GM19351 (cell line): ENCODE measurements around the gene RPN2.

Experiments
- ATAC-seq: cut with Tn5 transposase; IDR thresholded peaks from one replicate; pipeline ENCODE4 v1.9.1; 2021; ENCODE audit warnings: mild to moderate bottlenecking, moderate library complexity; ENCODE audit not compliant: unreplicated experiment

Gene RPN2

DNA sequence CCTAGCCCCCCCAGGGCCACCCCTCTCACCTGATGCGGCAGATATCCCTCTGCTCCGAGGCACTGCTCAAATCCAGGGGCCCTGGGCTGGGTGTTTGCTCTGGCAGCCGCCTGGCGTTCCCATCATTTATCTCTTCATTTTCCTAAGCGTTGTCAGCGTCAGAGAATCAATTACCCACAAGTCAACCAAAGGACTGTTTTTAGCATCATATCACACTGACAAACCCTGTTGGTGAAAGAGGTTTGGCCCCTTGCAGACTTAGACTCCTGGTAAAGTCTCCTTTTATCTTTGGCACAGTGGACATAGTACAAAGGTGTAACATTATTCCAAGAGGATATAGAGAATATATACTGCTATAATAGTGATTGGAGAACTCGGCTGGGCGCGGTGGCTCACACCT is 82.6 kb downstream of the RPN2 start, which contains the start of gene GHRH:
GHRH (minus strand) TSS at position 101 of the 400 bp plus-strand sequence. CDS start 4,925 bp downstream, outside the sequence.
- no peak for ATAC-seq

DNA sequence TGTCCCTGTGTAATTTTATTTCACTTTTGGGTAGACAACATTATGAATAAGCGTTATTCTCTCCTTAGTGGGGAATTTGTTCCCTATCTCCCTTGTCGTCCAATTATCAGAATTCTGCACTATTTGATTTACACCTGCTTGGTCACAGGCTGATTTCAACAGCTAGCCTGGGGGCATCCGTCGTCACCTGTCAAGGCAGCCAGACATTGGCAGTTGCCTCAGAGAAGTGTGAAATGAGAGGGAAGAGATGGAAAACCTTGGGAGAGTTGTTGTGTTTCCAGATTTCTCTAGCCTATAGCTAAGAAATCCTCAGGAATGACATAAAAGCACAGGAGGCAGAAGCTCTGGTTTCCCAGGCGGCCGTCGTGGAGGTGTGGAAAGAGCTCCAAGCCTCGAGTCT is 83.4 kb downstream of the RPN2 start:
- ATAC-seq: no peak

DNA sequence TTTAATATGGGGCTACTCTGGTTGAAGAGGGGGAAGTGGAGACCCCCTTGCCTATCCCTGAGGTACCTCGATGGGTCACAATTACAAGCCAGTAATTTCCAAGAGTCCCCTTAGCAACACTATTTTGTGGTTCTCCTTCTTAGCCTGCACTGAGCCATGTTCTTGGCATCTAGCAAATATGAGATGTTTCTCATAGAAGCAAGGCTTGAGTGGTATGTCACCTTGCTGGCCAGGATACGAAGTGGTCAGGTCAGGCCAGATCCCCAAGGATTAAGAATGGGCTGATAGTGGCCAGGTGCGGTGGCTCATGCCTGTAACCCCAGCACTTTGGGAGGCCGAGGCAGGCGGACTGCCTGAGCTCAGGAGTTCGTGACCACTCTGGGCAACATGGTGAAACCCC is 84.6 kb downstream of the RPN2 start:
- no peak for ATAC-seq

DNA sequence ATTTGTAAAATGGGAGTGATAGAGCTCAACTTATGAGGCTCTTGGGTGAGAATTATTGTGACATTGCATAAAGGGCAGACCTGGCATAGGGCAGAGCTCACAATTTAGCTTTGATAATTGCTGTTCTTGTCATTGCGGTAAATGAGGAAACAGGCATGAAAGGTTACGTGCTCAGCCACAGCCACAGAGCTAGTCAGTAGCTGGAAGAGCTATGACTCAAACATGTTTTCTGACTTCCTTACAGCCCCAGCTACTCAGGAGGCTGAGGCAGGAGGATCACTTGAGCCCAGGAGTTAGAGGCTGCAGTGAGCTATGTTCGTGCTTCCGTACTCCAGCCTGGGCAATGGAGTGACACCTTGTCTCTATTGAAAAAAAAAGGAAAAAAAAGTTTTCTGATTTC is 86.0 kb downstream of the RPN2 start:
- ATAC-seq: no peak

DNA sequence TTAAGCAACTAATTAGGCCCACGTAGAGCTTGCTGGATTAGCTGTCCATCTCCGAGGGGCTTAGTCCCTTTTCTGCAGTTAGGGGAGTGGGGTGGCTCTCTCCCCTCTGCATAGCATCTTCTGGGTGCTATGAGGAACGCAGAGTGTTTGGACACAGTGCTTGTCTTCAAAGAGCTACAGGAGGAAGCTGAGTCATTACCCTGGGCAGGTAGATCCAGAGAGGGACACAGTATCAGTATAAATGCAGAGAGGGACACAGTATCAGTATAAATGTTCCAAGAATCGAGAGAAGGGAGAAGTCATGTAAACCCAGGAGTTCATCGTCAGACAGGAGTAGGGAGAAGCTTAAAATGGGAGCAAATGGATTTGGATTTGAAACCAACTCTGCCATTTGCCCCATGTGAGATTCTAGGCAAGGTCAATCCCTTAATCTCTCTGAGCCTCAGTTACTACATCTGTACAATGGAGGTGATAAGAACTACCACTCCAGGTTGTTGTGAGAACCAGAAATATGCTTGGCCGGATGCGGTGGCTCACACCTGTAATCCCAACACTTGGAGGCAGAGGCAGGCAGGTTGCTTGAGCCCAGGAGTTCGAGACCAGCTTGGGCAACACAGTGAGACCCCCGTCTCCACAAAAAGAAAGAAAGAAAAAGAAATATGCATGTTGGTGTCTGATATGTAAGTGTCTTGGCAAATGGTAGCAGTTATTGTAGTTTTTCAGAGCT is 88.0 kb downstream of the RPN2 start:
- ATAC-seq: no peak

DNA sequence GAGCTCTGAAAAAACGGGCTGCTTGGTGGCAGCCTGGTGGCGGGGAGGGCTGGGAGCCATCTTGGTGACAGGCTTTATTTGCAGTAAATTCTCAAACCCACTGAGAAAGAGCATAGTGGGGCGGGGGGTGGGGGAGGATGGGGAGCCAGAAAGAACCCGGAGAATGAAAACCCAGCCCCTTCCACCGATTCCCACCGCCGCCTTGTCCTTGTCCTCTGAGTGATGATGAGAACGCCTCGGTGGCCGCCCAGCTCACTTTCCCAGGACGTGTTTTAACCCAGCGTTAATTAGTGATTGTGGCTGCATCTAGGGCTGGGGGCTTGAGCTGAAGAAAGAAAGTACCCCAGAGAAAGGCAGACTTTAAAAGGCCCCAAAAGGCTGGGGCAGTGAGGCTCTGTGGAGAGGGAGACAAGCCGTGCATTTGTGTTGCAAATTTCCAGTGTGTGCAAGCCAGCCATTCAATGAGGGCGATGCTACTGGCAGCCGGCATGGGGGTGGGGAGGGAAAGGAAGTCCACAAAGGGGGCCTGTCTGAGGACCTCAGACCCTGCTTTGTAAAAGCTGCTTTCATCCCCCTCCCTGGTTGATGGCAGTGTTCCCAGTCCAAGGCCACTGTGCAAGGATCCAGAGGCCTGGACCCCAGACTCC is 88.7 kb downstream of the RPN2 start:
- ATAC-seq: no peak

DNA sequence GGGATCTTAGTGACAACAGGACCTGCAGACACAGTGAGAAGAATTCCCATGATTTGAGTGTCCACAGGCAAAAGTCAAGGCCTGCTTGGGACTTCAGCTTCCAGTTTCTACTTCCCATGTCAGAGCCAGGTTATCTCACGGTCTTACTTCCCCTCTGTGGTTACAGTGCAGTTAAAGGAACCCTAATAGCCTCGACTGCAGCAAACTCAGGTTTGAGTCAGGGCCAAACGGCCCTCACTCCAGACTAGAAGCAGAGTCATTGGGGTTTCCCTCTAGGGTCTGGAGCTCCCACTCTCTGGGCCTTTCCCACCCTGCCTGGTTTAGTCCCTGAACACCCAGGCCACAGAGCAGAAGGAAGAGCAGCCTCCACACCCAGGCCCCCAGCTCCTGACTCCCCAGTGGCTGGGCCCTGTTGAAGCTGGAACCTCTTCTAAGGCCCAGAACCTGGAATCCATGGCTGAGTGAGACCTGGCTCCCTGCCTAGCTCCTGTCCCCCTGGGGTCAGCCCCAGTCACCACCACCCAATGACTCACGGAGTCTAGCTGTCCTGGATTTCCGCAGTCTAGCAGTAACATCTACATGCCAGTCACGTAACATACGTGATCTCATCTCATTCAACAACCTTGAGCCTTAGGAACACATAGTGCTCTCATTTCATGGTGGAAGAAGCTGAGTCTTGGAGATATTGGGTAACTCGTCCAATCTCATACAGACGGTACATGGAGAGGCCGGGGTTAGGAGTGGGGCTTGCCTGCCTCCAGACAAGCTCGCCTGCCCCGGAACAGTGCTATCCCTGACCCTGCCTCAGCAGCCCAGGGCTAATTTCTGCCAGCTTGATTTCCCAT is 91.7 kb downstream of the RPN2 start:
- no peak for ATAC-seq

DNA sequence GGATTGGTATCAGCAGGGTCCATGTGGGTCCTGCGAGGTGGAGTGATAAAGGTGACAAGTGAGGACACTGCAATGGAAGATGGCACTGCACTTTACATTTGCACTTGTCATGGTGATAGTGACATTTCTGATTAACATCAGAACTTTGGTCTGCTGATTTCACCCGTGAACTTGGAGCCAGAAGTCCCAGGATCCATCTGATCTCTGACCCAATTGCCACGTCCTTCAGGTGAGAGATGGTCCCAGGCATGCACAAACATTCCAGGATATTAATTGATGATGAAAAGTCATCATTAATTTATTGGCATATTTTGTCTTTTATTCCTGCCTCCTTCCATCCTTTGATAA is 92.3 kb downstream of the RPN2 start:
- ATAC-seq: no peak

DNA sequence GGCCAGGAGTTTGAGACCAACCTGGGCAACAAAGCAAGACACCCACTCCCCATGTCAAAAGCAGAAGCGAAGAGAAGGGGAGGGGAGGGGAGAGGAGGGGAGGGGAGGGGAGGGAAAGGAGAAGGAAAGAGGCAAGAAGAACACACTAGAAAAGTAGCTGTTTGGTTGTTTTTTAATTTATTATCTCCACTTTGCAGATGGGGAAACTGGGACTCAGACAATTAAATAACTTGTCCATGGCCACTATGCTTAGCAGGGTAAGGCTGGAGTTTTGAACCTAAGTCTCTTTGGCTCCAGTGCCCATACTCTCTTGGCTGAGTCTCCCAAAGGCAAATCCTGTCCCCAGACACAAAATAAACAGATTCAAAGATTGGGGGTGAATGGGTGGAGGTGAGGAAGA is 94.9 kb downstream of the RPN2 start:
- ATAC-seq: no peak

DNA sequence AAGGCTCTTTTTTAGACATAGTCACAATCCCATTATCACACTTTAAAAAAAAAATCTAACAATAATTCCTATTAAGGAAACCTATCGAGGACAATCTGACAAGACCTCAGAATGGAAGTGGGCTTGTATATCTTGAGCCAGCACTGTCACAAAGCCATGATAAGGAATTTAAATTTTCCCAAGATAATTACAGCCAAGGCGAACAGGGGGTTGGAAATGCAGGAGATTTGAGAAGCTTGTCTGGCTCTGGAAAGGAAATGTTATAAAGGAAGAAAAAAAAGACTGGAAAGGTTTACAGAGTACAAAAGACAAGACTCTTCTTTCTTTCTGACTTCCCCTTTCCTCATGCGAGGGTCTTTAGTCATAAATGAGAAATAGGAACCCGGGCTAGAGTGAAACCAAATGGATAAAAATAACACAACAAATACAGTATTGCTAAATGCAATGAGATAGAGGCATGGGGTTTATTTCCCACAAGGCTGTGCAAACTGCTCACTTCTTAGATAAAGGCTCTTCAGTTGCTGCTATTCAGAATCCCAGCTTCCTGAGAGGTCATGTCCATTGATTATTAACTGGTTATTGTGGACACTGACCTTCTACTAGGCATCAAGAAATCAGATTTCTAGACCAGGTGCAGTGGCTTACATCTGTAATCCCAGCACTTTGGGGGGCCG is 95.9 kb downstream of the RPN2 start:
- no peak for ATAC-seq

DNA sequence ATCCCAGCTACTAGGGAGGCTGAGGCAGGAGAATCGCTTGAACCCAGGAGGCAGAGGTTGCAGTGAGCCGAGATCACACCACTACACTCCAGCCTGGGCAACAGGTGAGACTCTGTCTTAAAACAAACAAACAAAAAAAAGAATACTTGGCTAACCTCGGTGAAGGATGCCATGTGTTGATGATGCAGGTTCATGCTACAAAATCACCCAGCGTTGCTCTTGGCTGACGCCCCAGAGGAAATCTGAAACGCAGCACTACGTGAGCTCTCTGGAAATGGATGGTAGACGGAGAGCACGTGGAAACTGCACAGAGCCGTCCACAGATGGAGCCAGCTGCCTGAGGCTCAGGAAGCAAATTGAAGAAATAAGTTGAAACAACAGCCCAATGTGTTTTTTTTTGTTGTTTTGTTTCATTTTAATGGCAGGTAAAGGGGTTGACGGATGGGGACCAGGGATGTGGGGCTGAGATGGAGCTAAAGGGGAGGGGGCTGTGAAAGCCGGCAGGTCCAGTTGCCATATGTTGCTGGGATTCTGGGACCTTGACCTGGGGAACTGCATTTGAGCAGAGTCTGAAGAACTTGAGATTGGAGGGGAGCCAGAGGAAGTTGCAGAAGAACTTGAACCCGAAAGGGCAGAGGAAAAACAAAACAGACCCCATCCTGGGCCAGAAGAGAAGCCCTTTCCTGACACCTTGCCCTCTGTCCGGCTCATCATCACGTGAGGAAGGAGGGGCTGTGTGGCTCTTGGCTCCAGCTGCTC is 97.5 kb downstream of the RPN2 start:
- no peak for ATAC-seq

DNA sequence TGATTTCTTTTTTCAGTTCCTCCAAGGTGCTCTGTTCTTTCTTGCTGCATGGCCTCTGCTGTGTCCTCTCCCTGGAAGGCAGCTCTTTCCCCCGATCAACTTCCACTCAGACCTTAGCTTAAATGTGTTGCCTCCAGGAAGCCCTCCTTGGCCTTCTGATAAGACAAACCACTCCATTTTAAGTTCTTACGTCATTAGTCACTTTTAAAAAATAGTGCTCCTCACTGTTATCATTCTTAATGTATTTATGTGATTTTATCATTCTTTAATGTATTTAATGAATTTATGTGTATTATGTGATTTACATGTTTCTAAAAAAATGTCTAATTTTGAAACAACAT is 98.1 kb downstream of the RPN2 start:
- ATAC-seq: no peak

DNA sequence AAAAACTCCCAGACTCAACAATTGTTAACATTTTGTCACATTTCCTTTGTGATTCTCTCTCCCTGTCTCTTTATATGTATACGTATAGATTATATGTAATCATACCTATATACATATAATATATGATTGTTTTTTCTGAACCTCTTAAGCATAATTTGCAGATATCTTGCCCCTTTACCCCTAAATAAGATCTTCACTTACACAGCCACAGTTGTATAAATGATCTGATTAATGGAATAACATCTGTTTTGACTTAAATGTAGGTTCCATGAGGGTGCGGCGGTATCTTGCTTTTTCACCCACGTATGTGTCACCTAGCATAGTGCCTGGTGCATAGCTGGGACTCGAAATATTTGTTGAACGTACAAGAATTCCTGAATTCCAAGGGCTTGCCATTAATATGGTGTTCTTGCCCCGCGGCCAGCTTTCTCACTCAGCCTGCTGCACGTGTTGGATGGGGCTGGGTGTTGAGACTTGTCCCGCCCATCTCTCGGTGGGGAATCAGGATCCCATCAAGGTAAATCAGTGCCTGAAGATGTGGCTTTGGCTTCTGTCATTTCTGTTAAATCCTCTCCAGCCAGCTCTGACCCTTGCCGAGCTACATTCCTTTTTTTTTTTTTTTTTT is 99.9 kb downstream of the RPN2 start:
- ATAC-seq: no peak

DNA sequence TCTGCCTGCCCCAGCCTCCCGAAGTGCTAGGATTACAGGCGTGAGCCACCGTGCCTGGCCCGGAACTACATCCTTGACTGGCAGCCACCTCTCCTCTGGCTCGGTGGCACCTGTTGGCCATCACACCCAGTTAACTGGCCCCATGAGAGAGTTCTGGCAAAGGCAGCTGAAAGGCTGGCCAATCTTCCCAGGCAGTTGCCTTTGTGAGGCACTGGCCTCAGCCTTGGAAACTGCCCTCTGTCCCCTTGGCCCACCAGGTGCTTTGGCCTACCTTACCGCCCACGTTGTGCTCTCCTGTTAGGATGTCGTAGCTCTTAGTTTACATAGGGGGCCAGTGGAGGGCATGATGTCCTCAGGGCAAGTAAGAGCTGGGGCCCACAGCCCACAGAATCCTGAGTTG is 100.7 kb downstream of the RPN2 start:
- ATAC-seq: no peak

DNA sequence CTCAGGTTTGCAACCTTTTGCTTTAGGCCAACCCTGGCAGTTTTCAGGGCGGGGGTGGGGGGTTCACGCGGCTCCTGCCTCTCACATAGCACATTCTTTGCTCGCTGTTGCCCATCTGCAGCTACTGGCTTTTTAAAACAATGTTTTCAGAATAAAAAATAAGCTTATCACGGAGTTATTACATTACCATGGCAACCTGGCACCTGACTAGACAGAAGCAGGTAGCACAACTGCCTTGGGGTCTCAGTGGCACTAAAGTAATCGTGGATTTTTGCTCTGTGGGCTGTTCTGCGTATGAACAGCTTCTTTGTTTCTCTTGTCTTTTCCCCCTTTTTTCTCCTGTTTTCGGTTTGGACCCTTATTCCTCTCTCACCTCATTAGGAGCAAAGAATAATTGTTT is 101.3 kb downstream of the RPN2 start:
- no peak for ATAC-seq

DNA sequence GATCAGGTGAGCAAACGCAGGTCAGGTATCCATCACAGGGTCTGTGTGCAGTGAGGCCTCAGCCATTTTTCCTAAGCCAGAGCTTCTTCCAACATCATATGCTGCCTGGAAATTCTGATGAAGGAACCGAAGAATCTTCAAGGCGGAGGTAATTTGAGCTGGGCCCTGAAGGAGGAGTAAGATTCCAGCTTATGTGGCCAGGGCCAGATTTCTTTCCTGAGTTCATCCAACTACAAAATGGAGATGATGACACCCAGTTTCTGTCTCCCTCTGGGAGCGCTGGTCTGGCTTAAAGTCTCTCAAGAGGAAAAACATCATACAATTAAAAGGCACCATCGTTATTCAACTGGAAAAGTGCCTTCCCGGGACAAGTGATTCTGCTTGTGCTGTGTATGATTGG is 103.4 kb downstream of the RPN2 start:
- ATAC-seq: no peak

DNA sequence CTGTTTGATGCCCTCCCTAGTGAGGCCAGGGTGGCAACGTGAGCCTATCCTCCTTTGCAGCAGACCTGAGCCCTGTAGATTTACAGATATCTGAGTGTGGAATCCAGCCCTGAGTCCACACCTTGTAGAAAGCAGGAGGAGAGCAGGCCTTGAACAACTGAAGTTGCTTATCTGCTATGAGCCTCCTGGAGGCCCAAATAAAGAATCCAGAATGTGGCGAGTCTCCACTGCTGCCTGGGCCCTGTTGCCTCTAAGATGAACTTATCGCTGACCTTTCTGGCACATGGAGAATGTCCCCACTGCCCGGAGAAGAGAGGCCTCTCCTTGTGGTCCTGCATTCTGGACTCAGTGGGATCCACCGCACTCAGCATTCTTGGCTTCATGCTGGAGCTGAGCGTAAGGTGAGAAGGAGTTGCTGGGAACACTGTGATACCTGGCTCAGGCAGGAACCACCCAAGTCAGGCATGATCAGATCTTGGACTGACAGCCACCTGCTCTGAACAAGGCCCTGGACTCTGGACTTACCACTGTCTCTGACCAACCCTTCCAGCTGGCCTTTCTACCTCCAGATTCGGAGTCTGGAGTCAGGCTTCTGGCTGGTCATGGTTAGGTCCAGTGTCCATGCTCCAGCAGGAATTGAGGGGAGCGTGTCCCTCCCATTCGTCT is 104.5 kb downstream of the RPN2 start:
- ATAC-seq: no peak

DNA sequence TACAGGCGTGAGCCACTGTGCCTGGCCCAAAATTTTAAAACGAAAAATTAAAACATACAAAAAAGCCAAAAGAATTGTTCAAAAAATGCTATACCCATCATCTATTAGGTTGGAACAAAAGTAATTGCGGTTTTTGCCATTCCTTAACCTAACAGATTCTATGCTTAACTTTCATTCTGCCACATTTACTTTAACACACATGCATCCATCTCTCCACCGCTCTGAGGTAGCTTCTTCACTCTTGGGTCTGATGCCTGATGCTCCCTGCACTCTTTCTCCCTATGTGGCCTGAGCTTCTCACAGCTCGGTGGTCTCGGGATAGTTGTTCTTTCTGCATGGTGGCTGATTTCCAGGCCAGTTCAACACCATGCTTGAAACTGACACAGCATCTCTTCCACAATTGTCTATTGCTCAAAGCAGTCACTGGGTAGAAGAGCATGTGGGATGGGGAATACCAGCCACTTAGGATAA is 105.6 kb downstream of the RPN2 start:
- ATAC-seq: no peak

DNA sequence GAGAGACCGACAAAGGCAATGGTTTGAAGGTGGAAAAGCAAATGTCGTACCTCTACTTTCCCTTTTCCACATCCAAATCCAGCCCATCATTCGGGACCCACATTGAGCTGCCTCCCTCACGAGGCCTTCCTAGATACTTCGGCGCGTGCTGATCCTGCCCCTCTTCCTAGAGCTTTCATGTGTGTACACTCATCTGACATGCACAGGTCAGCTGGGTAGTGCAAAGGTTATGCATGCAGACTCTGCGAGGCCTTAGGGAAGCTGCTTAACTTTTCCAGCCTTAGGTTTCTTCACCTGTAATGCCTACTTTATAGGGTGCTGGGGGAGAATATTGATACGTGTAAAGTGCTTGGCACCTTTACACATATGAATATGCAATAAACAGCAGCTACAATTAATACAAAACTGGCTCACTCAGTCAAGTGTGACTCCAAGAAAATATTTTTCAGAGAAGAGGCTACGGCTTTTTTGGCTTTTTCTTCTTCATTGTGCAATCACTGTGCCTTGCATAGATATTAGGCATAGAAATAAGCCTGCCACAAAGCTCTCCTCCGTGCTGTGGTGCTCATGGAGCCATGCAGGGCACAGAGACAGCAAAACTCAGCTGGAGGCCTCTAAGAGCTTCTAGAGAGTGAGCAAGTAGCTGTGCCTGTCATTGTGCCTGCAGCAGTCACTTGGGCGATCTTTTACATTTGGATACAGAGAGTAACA is 106.7 kb downstream of the RPN2 start:
- no peak for ATAC-seq
